ENCODE measurements around the gene AUNIP. TPM values are rescaled to one million over a fixed set of nuclear protein-coding genes. Genes with fewer than 3 reads are reported as not detected.
A peak's percentile ranks its signal among the peaks of the same experiment; 100 is the strongest.

Gene AUNIP
- total and polyA plus RNA-seq, 2 donors from 2014 or later = 0.38 TPM; not detected in 1

- intact Hi-C loops (cut with DNase I) = no loop called here
Observed at GRCh38 chr1:25819491-25820246, 39.6 kb downstream of the AUNIP start, which contains the start of gene MTFR1L. MTFR1L (plus strand) TSS chr1:25819954; CDS start chr1:25823105, 3,151 bp downstream.

DNA sequence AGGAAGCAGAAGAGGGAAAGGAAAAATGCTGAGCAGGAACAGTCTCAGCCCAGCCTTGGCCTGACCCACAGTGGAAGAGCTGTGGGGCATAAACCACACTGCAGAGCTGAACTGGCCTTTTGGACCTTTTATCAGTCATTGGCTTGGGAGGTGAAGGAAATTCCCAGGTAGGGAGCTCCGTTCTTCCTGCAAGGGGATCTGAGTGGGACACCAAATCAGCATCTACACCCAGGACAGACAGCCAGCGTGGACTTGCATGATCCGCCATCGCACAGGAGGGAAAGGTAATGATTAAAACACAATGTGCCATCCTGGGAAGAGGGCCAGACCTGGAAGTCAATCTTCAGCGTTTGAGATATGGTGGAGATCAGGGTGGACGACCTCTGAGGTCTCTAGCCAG, 40.7 kb downstream of the AUNIP start:
- H3K27ac ChIP-seq (ENCODE audit: low read depth in 2 of 2, low read length in 2 of 2) = peak overlapping the region in 1 of 2 donors; percentile 38

More at GRCh38 chr1:25819491-25820246, 39.6 kb downstream of the AUNIP start, which contains the start of gene MTFR1L:
- H3K4me3 ChIP-seq (ENCODE audit: low read length in 3 of 3) = peak within 1 kb of the TSS; percentile 65 to 84 (median 77)
- peaks cover 4 to 34% (median 22%) of the 10 kb centered on the region in 3 donors for H3K4me1 ChIP-seq (ENCODE audit: control insufficient read depth in 2 of 3, insufficient read depth in 2 of 3, low read depth in 1 of 3, low read length in 3 of 3)
- no peaks in the 10 kb centered on the region for H3K27me3 ChIP-seq (ENCODE audit: control insufficient read depth, insufficient read depth, low read length)
- DNase-seq (peak; percentile 91 to 96 (median 94)), FAIRE-seq (no peak)
- peak within 1 kb of the TSS; percentile 60 to 93 (median 72) for H3K9ac ChIP-seq (ENCODE audit: low read length in 3 of 3)
- no peaks in the 10 kb centered on the region for H3K9me3 ChIP-seq (ENCODE audit: control insufficient read depth in 2 of 3, insufficient read depth in 1 of 3, low read length in 3 of 3)
- TF ChIP-seq CTCF (IDR thresholded peaks at IDR 0.05; ENCODE audit: borderline replicate concordance, extremely low read depth, insufficient read depth) = no peak
- H3K36me3 ChIP-seq (ENCODE audit: control insufficient read depth in 2 of 3, insufficient read depth in 3 of 3, low read length in 3 of 3) = peaks cover 0 to 4% (median 0%) of the 10 kb centered on the region in 3 donors
- peak within 1 kb of the TSS; percentile 89 to 93 for H3K27ac ChIP-seq (ENCODE audit: low read depth in 2 of 2, low read length in 2 of 2)

GRCh38 chr1:25817840-25818501, 41.3 kb downstream of the AUNIP start:
- DNase-seq (peak in 3 of 5 donors; percentile 36 to 69 (median 67)), FAIRE-seq (no peak)
- H3K9me3 ChIP-seq (ENCODE audit: control insufficient read depth in 2 of 3, insufficient read depth in 1 of 3, low read length in 3 of 3) = no peaks in the 10 kb centered on the region
- peaks cover 0 to 5% (median 3%) of the 10 kb centered on the region in 3 donors for H3K36me3 ChIP-seq (ENCODE audit: control insufficient read depth in 2 of 3, insufficient read depth in 3 of 3, low read length in 3 of 3)
- H3K27ac ChIP-seq (ENCODE audit: low read depth in 2 of 2, low read length in 2 of 2) = peak overlapping the region in 1 of 2 donors; percentile 38
- peak overlapping the region in 1 of 3 donors; percentile 15 for H3K9ac ChIP-seq (ENCODE audit: low read length in 3 of 3)
- TF ChIP-seq CTCF (IDR thresholded peaks at IDR 0.05; ENCODE audit: borderline replicate concordance, extremely low read depth, insufficient read depth) = no peak
- intact Hi-C loops (cut with DNase I) = no loop called here
- no peak overlapping the region for H3K4me3 ChIP-seq (ENCODE audit: low read length in 3 of 3)
- H3K4me1 ChIP-seq (ENCODE audit: control insufficient read depth in 2 of 3, insufficient read depth in 2 of 3, low read depth in 1 of 3, low read length in 3 of 3) = peaks cover 4 to 34% (median 22%) of the 10 kb centered on the region in 3 donors
- H3K27me3 ChIP-seq (ENCODE audit: control insufficient read depth, insufficient read depth, low read length) = no peaks in the 10 kb centered on the region

More for the DNA sequence above, 40.7 kb downstream of the AUNIP start:
- no peak for TF ChIP-seq CTCF (IDR thresholded peaks at IDR 0.05; ENCODE audit: borderline replicate concordance, extremely low read depth, insufficient read depth)
- no peaks in the 10 kb centered on the region for H3K9me3 ChIP-seq (ENCODE audit: control insufficient read depth in 2 of 3, insufficient read depth in 1 of 3, low read length in 3 of 3)
- peak overlapping the region; percentile 65 to 77 (median 70) for H3K4me3 ChIP-seq (ENCODE audit: low read length in 3 of 3)
- peak in 1 of 5 donors; percentile 45 for DNase-seq
- H3K27me3 ChIP-seq (ENCODE audit: control insufficient read depth, insufficient read depth, low read length) = no peaks in the 10 kb centered on the region
- H3K4me1 ChIP-seq (ENCODE audit: control insufficient read depth in 2 of 3, insufficient read depth in 2 of 3, low read depth in 1 of 3, low read length in 3 of 3) = peaks cover 4 to 34% (median 22%) of the 10 kb centered on the region in 3 donors
- no peak overlapping the region for H3K9ac ChIP-seq (ENCODE audit: low read length in 3 of 3)
- H3K36me3 ChIP-seq (ENCODE audit: control insufficient read depth in 2 of 3, insufficient read depth in 3 of 3, low read length in 3 of 3) = peaks cover 0 to 3% (median under 1%) of the 10 kb centered on the region in 3 donors
- intact Hi-C loops (cut with DNase I) = no loop called here
- FAIRE-seq = no peak

All from kidney (tissue), 14 donors.